ENCODE results near the gene FBP2. TPM values are rescaled to one million over a fixed set of nuclear protein-coding genes. Genes with fewer than 3 reads are reported as not detected.

FBP2 gene
- total and polyA plus RNA-seq, 2 of the 4 experiments (the other 2 are of a cell fraction), result not detected

GRCh38 chr9:94526951-94527350 lies 66.7 kb downstream of the FBP2 start:
- H3K27me3 ChIP-seq (ENCODE audit: control insufficient read depth, insufficient read depth, low read length), result no peaks in the 10 kb centered on the region
- H3K9me1 ChIP-seq (ENCODE audit: insufficient read depth, low read length), result no peaks in the 10 kb centered on the region
- ATAC-seq (ENCODE audit: low read depth) (no peak), DNase-seq (no peak)
- no peak overlapping the region for H2AK9ac ChIP-seq (replicated peaks; ENCODE audit: low read depth, low read length, poor library complexity)
- no peak overlapping the region for H3K4me3 ChIP-seq (ENCODE audit: insufficient read depth, low read depth, low read length)
- no TSS peak for BruUV-seq (replicated peaks)
- H2BK15ac ChIP-seq (ENCODE audit: low read depth, low read length), result no peak overlapping the region
- H2BK20ac ChIP-seq (ENCODE audit: low read depth, low read length), result no peak overlapping the region
- dilution Hi-C loops (cut with HindIII; ENCODE audit: low sequenced_read_pairs, unreplicated experiment), result no loop called here
- no peak overlapping the region for H3K4ac ChIP-seq (ENCODE audit: low read depth, low read length)
- no peak overlapping the region for H2AFZ ChIP-seq (replicated peaks; ENCODE audit: low read length, poor library complexity)
- POLR2A ChIA-PET (ENCODE audit: unreplicated experiment), result no interaction called here
- H3K56ac ChIP-seq (ENCODE audit: extremely low read depth, insufficient read depth, low read length), result no peak overlapping the region
- no peak overlapping the region for H3K18ac ChIP-seq (ENCODE audit: low read depth, low read length)
- H3K9ac ChIP-seq (ENCODE audit: low read depth, low read length), result no peak overlapping the region
- no CpG with 5 or more reads among the region's 1 CpG for WGBS, 2 experiments (ENCODE audit: extremely low coverage in 2 of 2, insufficient read length in 1 of 2)
- H3K79me1 ChIP-seq (ENCODE audit: low read depth in 1 of 2, low read length in 2 of 2), result no peaks in the 10 kb centered on the region
- no peak overlapping the region for H4K5ac ChIP-seq (ENCODE audit: low read depth, low read length)
- no peak overlapping the region for H3K14ac ChIP-seq (replicated peaks; ENCODE audit: low read depth, low read length)
- no peaks in the 10 kb centered on the region for H3K9me3 ChIP-seq (ENCODE audit: control insufficient read depth, insufficient read depth, low read length)
- CTCF ChIA-PET, result no interaction called here
- in situ Hi-C loops (cut with MboI; ENCODE audit: low sequenced_read_pairs), result no loop called here
- no peak overlapping the region for H3K23ac ChIP-seq (ENCODE audit: low read depth, low read length)
- H2BK5ac ChIP-seq (ENCODE audit: low read depth, low read length, poor library complexity, severe bottlenecking), result no peak overlapping the region
- no peak overlapping the region for H3K27ac ChIP-seq (ENCODE audit: insufficient read depth, low read length)
- H4K20me1 ChIP-seq (ENCODE audit: insufficient read depth, low read length), result no peaks in the 10 kb centered on the region
- H4K8ac ChIP-seq (ENCODE audit: low read depth in 2 of 2, low read length in 2 of 2), result no peak overlapping the region
- H2BK120ac ChIP-seq (ENCODE audit: low read depth, low read length), result no peak overlapping the region
- no peak overlapping the region for H4K91ac ChIP-seq (ENCODE audit: insufficient read depth, low read depth, low read length)
- H3K4me1 ChIP-seq (ENCODE audit: control insufficient read depth, insufficient read depth, low read length), result no peaks in the 10 kb centered on the region
- no peak overlapping the region for H3K4me2 ChIP-seq (ENCODE audit: low read depth, low read length)
- H2AK5ac ChIP-seq (ENCODE audit: low read depth, low read length), result no peak overlapping the region
- no peaks in the 10 kb centered on the region for H3K36me3 ChIP-seq (ENCODE audit: control insufficient read depth, insufficient read depth, low read length)
- TF ChIP-seq MAZ (IDR thresholded peaks at IDR 0.05; ENCODE audit: borderline replicate concordance, low read depth, low read length), result no peak
- no peak for TF ChIP-seq SMC3 (IDR thresholded peaks at IDR 0.05; ENCODE audit: low read depth, low read length)
- no peak for TF ChIP-seq CEBPB (IDR thresholded peaks at IDR 0.05; ENCODE audit: low read depth, low read length)
- TF ChIP-seq ELK1 (IDR thresholded peaks at IDR 0.05; ENCODE audit: borderline replicate concordance, low read depth, low read length), result no peak
- no peak for TF ChIP-seq BHLHE40 (IDR thresholded peaks at IDR 0.05; ENCODE audit: low read depth, low read length)
- no peak for TF ChIP-seq CTCF (conservative IDR thresholded peaks at IDR 0.05; ENCODE audit: low read depth, low read length)
- no peak for TF ChIP-seq NFE2L2 (IDR thresholded peaks at IDR 0.05; ENCODE audit: low read depth, low read length)
- no peak for TF ChIP-seq MAFK (IDR thresholded peaks at IDR 0.05; ENCODE audit: low read depth, low read length)
- intact Hi-C loops (cut with micrococcal nuclease), result no loop called here

Data from IMR-90 (cell line).